Amniotic stem cell (primary cell): Measurements from ENCODE around the gene ELMO1.

Experiments used
- DNase-seq: peaks from one replicate; lab custom pipeline; 2025; lab: John Stamatoyannopoulos, UW

Gene ELMO1

DNA sequence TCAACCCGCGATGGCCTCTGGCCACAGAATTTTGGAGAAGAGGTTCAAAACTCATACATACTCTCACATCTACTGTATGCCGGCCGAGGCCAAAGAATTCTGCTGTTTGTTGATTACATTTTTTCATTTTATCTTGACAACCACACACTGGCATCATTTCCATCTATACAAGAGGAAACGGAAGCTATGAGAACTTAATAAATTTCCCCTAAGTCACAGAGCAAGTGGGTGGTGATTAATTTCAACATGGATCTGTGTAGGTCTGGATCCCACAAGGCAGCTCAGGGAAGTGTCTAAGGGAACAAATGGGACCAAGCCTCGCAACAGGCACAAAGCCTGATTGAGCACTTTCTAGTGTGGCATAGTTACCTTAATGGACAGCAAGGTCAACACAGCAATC lies 18.0 kb downstream of the ELMO1 start:
- DNase-seq = no peak

- DNase-seq = no peak
Observed at GRCh38 chr7:37430171-37430570, 18.5 kb downstream of the ELMO1 start.

- DNase-seq = no peak
Observed at GRCh38 chr7:37429435-37429791, 19.3 kb downstream of the ELMO1 start.

DNA sequence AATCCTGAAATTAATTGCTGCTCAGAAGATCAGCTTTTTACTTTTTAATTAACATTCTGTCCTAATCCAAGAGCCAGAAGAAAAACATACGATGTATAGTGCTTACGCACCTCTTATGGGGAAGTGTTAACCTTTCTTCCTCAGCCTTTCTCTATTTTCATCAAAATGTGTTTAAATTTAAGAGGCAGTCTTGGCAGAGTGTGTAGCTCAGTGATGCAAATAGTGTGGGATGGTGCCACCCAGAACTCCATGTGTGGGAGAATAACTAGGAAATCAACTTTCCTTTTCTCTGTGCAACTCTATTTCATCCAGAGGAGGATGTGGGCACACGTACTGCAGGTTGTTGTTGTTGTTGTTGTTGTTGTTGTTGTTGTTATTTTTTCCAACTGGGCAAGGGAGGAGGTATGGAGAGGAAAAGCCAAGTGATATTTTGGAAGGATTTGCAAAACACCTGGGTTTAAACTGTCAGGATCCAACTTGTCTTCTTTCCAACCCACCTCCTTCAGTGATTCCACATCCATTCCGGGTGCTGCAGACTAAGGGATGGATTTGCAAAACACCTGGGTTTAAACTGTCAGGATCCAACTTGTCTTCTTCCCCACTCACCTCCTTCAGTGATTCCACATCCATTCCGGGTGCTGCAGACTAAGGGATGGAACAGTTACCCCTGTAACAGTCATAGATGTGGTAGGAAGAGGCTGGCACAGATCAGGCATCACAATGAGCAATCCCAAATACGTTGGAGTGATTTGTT lies 19.8 kb downstream of the ELMO1 start:
- DNase-seq = no peak

DNA sequence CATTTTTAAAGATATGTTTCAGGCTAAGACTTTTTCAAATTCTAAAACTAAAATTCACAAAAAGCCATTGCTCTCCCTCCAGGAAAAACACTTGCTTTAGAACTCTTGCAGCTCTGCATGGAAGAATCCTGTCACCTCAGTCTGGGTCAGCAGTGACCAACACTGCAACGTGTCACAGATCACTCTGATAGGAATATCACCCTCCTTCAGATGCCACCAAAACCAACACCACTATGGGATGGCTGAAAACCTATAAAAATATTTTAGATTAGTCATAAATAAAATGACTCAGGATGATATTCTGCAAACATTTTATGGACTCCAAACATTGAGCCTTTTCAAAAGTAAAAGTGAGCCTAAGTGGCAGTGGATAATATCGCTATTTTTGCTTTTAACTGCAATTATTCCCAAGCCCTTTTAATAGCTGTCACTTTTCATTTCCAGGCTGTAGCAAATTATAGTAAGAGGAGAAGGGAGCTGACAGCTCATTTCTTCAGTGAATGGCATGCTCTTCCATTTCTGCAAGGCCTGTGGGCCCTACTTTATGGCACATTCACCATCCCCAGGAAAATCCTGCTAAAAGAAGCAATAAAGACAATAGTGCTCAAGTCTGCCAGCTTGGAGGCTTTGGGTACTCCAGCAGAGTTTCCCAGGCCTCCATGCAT lies 21.3 kb downstream of the ELMO1 start:
- DNase-seq = no peak

DNA sequence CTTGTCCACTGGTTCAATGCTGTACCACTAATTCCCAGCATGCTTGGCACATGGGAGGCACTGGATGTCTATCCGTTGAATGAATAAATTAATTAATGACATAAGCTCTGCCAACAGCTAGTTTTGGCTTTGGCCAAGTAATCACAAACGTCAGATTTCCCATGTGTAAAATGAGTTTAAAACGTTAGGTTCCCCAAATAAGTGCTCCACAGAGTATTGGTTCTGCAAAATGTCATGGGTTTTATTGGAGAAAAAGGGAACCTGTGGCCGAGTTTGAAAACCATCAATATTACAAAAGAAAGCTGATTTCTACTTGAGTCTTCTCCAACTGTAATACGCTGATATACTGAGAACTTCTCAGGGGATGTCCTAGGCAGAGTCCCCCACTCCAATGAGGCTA lies 23.2 kb downstream of the ELMO1 start:
- no peak for DNase-seq

- no peak for DNase-seq
Observed at GRCh38 chr7:37424995-37425394, 23.7 kb downstream of the ELMO1 start.

- no peak for DNase-seq
Observed at GRCh38 chr7:37424521-37424920, 24.1 kb downstream of the ELMO1 start.

DNA sequence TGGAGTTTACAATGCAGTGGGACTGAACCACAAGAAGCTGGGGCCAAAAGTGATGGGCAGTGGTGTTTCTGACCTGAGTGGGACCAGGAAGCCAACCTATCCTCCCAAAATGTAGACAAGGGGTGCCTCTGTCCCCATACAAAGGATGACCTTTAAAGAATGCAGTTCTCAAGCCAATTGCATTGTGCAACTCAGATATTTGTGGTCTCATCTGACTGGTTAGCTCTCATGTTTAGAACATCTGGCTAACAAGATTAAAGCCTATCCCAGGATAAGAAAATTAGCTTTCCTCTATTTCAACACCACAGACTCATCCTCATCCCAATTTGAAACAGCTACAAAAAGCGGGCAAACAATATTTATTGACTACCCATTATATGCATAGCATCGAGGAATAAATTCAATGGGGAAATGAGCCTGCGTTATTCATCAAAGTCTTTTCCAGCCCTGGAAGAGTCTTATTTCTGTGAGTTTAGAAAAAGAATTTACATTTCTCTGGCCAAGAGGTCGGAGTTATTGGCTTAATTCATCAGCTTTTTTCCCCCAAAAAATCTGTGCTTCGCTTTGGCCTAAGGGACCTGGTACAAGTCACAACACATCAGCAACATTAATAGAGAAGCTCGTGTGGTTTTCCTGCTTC lies 26.7 kb downstream of the ELMO1 start:
- no peak for DNase-seq

- no peak for DNase-seq
Observed at GRCh38 chr7:37420946-37421695, 27.5 kb downstream of the ELMO1 start.

- DNase-seq = no peak
Observed at GRCh38 chr7:37419496-37419895, 29.2 kb downstream of the ELMO1 start.

GRCh38 chr7:37418381-37418780 lies 30.3 kb downstream of the ELMO1 start:
- DNase-seq = no peak

DNA sequence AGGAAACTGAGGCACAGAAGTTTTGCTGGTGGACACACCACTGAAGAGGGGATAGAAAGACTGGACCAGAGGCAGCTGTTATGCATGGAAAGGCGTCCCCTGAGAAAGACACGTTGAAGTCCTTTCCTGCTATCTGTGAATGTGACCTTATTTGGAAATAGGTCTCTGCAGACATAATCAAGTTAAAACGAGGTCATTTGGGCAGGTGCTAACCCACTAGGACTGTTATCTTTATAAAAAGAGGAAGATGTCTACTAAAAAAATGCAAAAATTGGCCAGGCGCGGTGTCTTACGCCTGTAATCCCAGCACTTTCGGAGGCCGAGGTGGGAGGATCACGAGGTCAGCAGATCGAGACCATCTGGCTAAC lies 31.6 kb downstream of the ELMO1 start:
- no peak for DNase-seq

- DNase-seq = no peak
Observed at GRCh38 chr7:37416378-37417106, 32.1 kb downstream of the ELMO1 start.

GRCh38 chr7:37415629-37416028 lies 33.0 kb downstream of the ELMO1 start:
- DNase-seq = no peak

GRCh38 chr7:37414352-37414983 lies 34.2 kb downstream of the ELMO1 start:
- DNase-seq = no peak

DNA sequence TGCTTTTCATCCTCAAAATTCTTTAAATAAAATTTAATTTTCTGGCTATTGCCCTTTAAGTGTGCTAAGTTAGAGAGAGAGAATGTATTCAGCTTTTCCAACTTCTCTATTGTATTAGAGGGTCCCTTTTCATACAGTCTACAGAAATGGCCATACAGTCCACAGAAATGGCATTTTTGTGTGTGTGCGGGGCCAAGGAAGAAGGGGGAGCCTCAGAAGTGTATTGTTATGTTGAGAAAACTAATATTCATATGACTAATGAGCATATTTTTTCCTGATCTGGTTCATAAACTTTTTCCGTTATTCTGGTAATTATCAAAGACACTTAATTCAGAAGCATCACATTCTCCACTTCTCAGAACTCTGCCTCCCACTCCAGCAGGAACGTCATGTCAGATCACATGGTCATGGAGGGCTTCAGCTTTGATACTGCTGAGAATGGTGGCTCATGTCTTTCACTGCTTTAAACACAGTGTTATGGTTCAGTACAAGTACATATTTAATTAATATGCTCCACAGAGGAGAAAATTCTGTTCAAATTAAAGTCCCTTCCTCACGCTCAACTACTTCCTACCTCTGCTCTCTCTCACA lies 37.1 kb downstream of the ELMO1 start:
- no peak for DNase-seq

GRCh38 chr7:37410305-37411229 lies 38.1 kb downstream of the ELMO1 start:
- no peak for DNase-seq

- no peak for DNase-seq
Observed at GRCh38 chr7:37409461-37409860, 39.2 kb downstream of the ELMO1 start.
